IMR-90 (cell line): ENCODE measurements around the gene AKT2. TPM values are rescaled to one million over a fixed set of nuclear protein-coding genes. Genes with fewer than 3 reads are reported as not detected.

Experiments
- ATAC-seq: fragments of 200-7000 bp; cut with Tn5 transposase; 2 replicates; pipeline ENCODE4 v1.9.1; 2020; ENCODE audit warnings: low read depth, mild to moderate bottlenecking, moderate library complexity
- BruUV-seq: library from RNA; stranded (reverse); fragments of 400-500 nt; replicated peaks from 2 replicates; lab custom pipeline; 2021; lab: Mats Ljungman, UMichigan
- CTCF ChIA-PET: fragments of 300-600 bp; formaldehyde crosslinking; extraction: SDS; loops from one replicate; lab custom pipeline; 2021; ENCODE audit warnings: antibody characterized with exemption; lab: Yijun Ruan, JAX
- POLR2A ChIA-PET: fragments of 300-600 bp; sonication (Branson Sonifier 250); formaldehyde crosslinking; loops from one replicate; lab custom pipeline; 2022; ENCODE audit warnings: antibody characterized with exemption; ENCODE audit not compliant: unreplicated experiment; lab: Charles Lee
- DNase-seq: peaks from one replicate; pipeline ENCODE4 v3.0.0; 2013
- H2AFZ ChIP-seq: replicated peaks from 2 replicates; pipeline ENCODE3; 2013; ENCODE audit warnings: low read length, mild to moderate bottlenecking; ENCODE audit not compliant: poor library complexity
- H2AK5ac ChIP-seq: 2 replicates; pipeline ENCODE4 v1.6.1; 2013; ENCODE audit warnings: low read depth, low read length, inconsistent platforms
- H2AK9ac ChIP-seq: replicated peaks from 2 replicates; pipeline ENCODE3; 2013; ENCODE audit warnings: mild to moderate bottlenecking, low read depth, low read length, moderate library complexity; ENCODE audit not compliant: poor library complexity
- H2BK120ac ChIP-seq: 2 replicates; pipeline ENCODE4 v1.6.1; 2013; ENCODE audit warnings: low read depth, low read length, inconsistent platforms
- H2BK15ac ChIP-seq: 3 replicates; pipeline ENCODE4 v1.6.1; 2013; ENCODE audit warnings: low read depth, low read length, inconsistent platforms
- H2BK20ac ChIP-seq: 2 replicates; pipeline ENCODE4 v1.6.1; 2013; ENCODE audit warnings: low read depth, mild to moderate bottlenecking, inconsistent platforms, low read length, moderate library complexity
- H2BK5ac ChIP-seq: 2 replicates; pipeline ENCODE4 v1.6.1; 2013; ENCODE audit warnings: mild to moderate bottlenecking, low read depth, low read length, inconsistent platforms; ENCODE audit not compliant: poor library complexity, severe bottlenecking
- H3K14ac ChIP-seq: replicated peaks from 2 replicates; pipeline ENCODE4 v1.6.1; 2013; ENCODE audit warnings: low read depth, low read length, inconsistent platforms
- H3K18ac ChIP-seq: 2 replicates; pipeline ENCODE4 v1.6.1; 2013; ENCODE audit warnings: low read depth, low read length, control low read depth
- H3K23ac ChIP-seq: 2 replicates; pipeline ENCODE4 v1.6.1; 2013; ENCODE audit warnings: low read depth, low read length, inconsistent platforms
- H3K27ac ChIP-seq: 2 replicates; pipeline ENCODE4 v1.5.1; 2013; ENCODE audit warnings: mild to moderate bottlenecking, control low read depth, low read length; ENCODE audit not compliant: insufficient read depth
- H3K27me3 ChIP-seq: 2 replicates; pipeline ENCODE4 v1.6.1; 2013; ENCODE audit warnings: low read length; ENCODE audit not compliant: control insufficient read depth, insufficient read depth
- H3K36me3 ChIP-seq: 2 replicates; pipeline ENCODE4 v1.6.1; 2013; ENCODE audit warnings: low read length, mixed read lengths; ENCODE audit not compliant: control insufficient read depth, insufficient read depth
- H3K4ac ChIP-seq: 2 replicates; pipeline ENCODE4 v1.6.1; 2013; ENCODE audit warnings: low read depth, low read length, inconsistent platforms
- H3K4me1 ChIP-seq: 2 replicates; pipeline ENCODE4 v1.6.1; 2013; ENCODE audit warnings: low read length, mixed read lengths; ENCODE audit not compliant: control insufficient read depth, insufficient read depth
- H3K4me2 ChIP-seq: 2 replicates; pipeline ENCODE4 v1.6.1; 2013; ENCODE audit warnings: low read depth, mild to moderate bottlenecking, control low read depth, low read length, moderate library complexity
- H3K4me3 ChIP-seq: 2 replicates; pipeline ENCODE4 v1.5.1; 2013; ENCODE audit warnings: low read depth, mild to moderate bottlenecking, control low read depth, low read length, moderate library complexity; ENCODE audit not compliant: insufficient read depth
- H3K56ac ChIP-seq: 2 replicates; pipeline ENCODE4 v1.6.1; 2013; ENCODE audit warnings: low read length, inconsistent platforms; ENCODE audit not compliant: insufficient read depth; ENCODE audit errors: extremely low read depth
- H3K79me1 ChIP-seq, 2 experiments: 2 replicates each; pipeline ENCODE4 v1.6.1; 2013; ENCODE audit warnings: low read length in 2 of 2, inconsistent platforms in 1 of 2, low read depth in 1 of 2
- H3K9ac ChIP-seq: 2 replicates; pipeline ENCODE4 v1.6.1; 2013; ENCODE audit warnings: low read depth, low read length, control low read depth
- H3K9me1 ChIP-seq: 2 replicates; pipeline ENCODE4 v1.6.1; 2013; ENCODE audit warnings: low read length, inconsistent platforms; ENCODE audit not compliant: insufficient read depth
- H3K9me3 ChIP-seq: 2 replicates; pipeline ENCODE4 v1.6.1; 2013; ENCODE audit warnings: low read length; ENCODE audit not compliant: control insufficient read depth, insufficient read depth
- H4K20me1 ChIP-seq: 2 replicates; pipeline ENCODE4 v1.6.1; 2013; ENCODE audit warnings: low read length, inconsistent platforms; ENCODE audit not compliant: insufficient read depth
- H4K5ac ChIP-seq: 2 replicates; pipeline ENCODE4 v1.6.1; 2013; ENCODE audit warnings: mild to moderate bottlenecking, low read depth, low read length, control low read depth
- H4K8ac ChIP-seq, 2 experiments: 2 replicates each; pipeline ENCODE4 v1.6.1; 2013; ENCODE audit warnings: low read depth in 2 of 2, low read length in 2 of 2, control low read depth in 1 of 2, inconsistent platforms in 1 of 2
- H4K91ac ChIP-seq: 2 replicates; pipeline ENCODE4 v1.6.1; 2013; ENCODE audit warnings: low read depth, low read length, inconsistent platforms; ENCODE audit not compliant: insufficient read depth
- FOS ChIP-seq: fragments of 150-350 bp; IDR thresholded peaks from 2 replicates; pipeline ENCODE4 v1.6.1; 2016; ENCODE audit warnings: low read depth, low read length
- MAZ ChIP-seq: IDR thresholded peaks from 2 replicates; pipeline ENCODE4 v1.6.1; 2012; ENCODE audit warnings: low read depth, mild to moderate bottlenecking, low read length, improper control_type of control experiment, moderate library complexity, borderline replicate concordance
- RCOR1 ChIP-seq: IDR thresholded peaks from 2 replicates; pipeline ENCODE4 v1.6.1; 2012; ENCODE audit warnings: mild to moderate bottlenecking, low read length, improper control_type of control experiment; ENCODE audit not compliant: insufficient replicate concordance
- RFX5 ChIP-seq: IDR thresholded peaks from 2 replicates; pipeline ENCODE4 v1.8.0; 2012; ENCODE audit warnings: low read depth, mild to moderate bottlenecking, low read length, moderate library complexity
- WGBS, 2 experiments: methylation state at CpG; one replicate each; pipeline versions ENCODE4 v1.1.5 to v1.1.7; 2013; ENCODE audit warnings: missing lambda C conversion rate in 2 of 2; ENCODE audit not compliant: insufficient read length in 1 of 2; ENCODE audit errors: extremely low coverage in 2 of 2; 5-methylcytosine and 5-hydroxymethylcytosine counted together
- dilution Hi-C: fragments of 300-500 bp; cut with HindIII; formaldehyde crosslinking; loops from one replicate; pipeline ENCODE4 v1.14.3; 2018; ENCODE audit warnings: low sequenced_read_pairs; ENCODE audit not compliant: unreplicated experiment
- in situ Hi-C: fragments of 300-500 bp; cut with MboI; formaldehyde crosslinking; loops from 3 replicates; pipeline ENCODE4 v1.14.3; 2019; ENCODE audit warnings: low sequenced_read_pairs, inconsistent platforms, mixed read lengths
- intact Hi-C: fragments of 100-400 bp; cut with micrococcal nuclease; formaldehyde crosslinking; loops from 2 replicates; pipeline ENCODE4 v1.10.0; 2022
- polyA plus RNA-seq, 3 experiments: library from polyadenylated mRNA; depleted of rRNA; stranded (reverse); fragments of >200 nt; gene quantifications; 2 replicates each; pipeline ENCODE4 v1.2.3, GENCODE V29; 2012; ENCODE audit warnings: low replicate concordance in 1 of 3
- total RNA-seq: library from RNA; depleted of rRNA; stranded (reverse); fragments of >200 nt; gene quantifications from 2 replicates; pipeline ENCODE4 v1.2.3, GENCODE V29; 2012

Gene AKT2
- total and polyA plus RNA-seq, 2 of the 4 experiments (the other 2 are of a cell fraction), result 61.5 to 104 TPM

- ChIA-PET CTCF (no interaction called here), POLR2A (no interaction called here)
- H3K4me1 ChIP-seq, result no peaks in the 10 kb centered on the region
- DNase-seq, result no peak
- no peak overlapping the region for H2BK20ac ChIP-seq
- no peak overlapping the region for H3K9ac ChIP-seq
- H2BK120ac ChIP-seq, result no peak overlapping the region
- no TSS peak for BruUV-seq
- no peaks in the 10 kb centered on the region for H3K27me3 ChIP-seq
- H3K4me2 ChIP-seq, result no peak overlapping the region
- peaks cover 0 to 12% of the 10 kb centered on the region in 2 experiments; a peak in 2 of 4 replicates for H3K79me1 ChIP-seq
- no peaks in the 10 kb centered on the region for H3K9me3 ChIP-seq
- no peak for ATAC-seq
- TF ChIP-seq RFX5 (no peak), RCOR1 (no peak), MAZ (no peak), FOS (no peak)
- no peak overlapping the region for H2AK5ac ChIP-seq
- H3K18ac ChIP-seq, result no peak overlapping the region
- no peak overlapping the region for H3K4ac ChIP-seq
- no peak overlapping the region for H2BK15ac ChIP-seq
- H3K9me1 ChIP-seq, result no peaks in the 10 kb centered on the region
- no peak overlapping the region for H3K23ac ChIP-seq
- H4K5ac ChIP-seq, result no peak overlapping the region
- no peaks in the 10 kb centered on the region; the same call in 1 of the 2 replicates for H4K20me1 ChIP-seq
- intact Hi-C loops, result no loop called here
- dilution Hi-C loops, result no loop called here
- no peak overlapping the region for H2AFZ ChIP-seq
- H4K91ac ChIP-seq, result no peak overlapping the region
- no peak overlapping the region for H3K4me3 ChIP-seq
- H2BK5ac ChIP-seq, result no peak overlapping the region
- H2AK9ac ChIP-seq, result no peak overlapping the region
- no peak overlapping the region for H4K8ac ChIP-seq
- in situ Hi-C loops, result no loop called here
- no peak overlapping the region for H3K56ac ChIP-seq
- H3K14ac ChIP-seq, result no peak overlapping the region
- H3K27ac ChIP-seq, result no peak overlapping the region
- peaks cover 68% of the 10 kb centered on the region for H3K36me3 ChIP-seq
- WGBS, 2 experiments, result no CpG with 5 or more reads among the region's 9 CpGs
Observed at GRCh38 chr19:40238775-40239174, 46.4 kb downstream of the AKT2 start.
